HEK293 (cell line): ENCODE measurements around the gene TRAF3IP3.
"Not testable (repeated sequence)": the region's sequence is repeated elsewhere in the genome, so short reads cannot be mapped to it uniquely, and the experiment has no call there.

Experiments
- CTCF ChIA-PET: fragments of 350-600 bp; formaldehyde crosslinking; extraction: SDS; loops from one replicate; lab custom pipeline; 2021; ENCODE audit warnings: antibody characterized with exemption; lab: Yijun Ruan, JAX
- POLR2A ChIA-PET: fragments of 300-600 bp; formaldehyde crosslinking; extraction: SDS; loops from one replicate; lab custom pipeline; 2020; ENCODE audit warnings: antibody characterized with exemption, inconsistent platforms; lab: Yijun Ruan, JAX
- H3K27ac ChIP-seq: fragments of 200-500 bp; sonication (Bioruptor generic); 2 replicates; pipeline ENCODE4 v1.5.1; 2014; ENCODE audit warnings: low read depth, low read length, control low read depth, inconsistent platforms; ENCODE audit errors: extremely low read depth
- H3K36me3 ChIP-seq, 2 experiments: fragments of 200-500 bp in 1 of 2; sonication (Bioruptor generic) in 1 of 2; 1 replicate in 1 of 2; 2 replicates in 1 of 2; pipeline ENCODE4 v1.5.1; 2014 to 2017; ENCODE audit warnings: inconsistent platforms in 2 of 2, low read length in 2 of 2; ENCODE audit not compliant: control insufficient read depth in 2 of 2, insufficient read depth in 1 of 2
- H3K4me1 ChIP-seq: fragments of 200-500 bp; sonication (Bioruptor generic); 2 replicates; pipeline ENCODE4 v1.5.1; 2014; ENCODE audit warnings: mild to moderate bottlenecking, low read length, inconsistent platforms; ENCODE audit not compliant: control insufficient read depth, insufficient read depth
- H3K4me3 ChIP-seq: 2 replicates; pipeline ENCODE4 v1.5.1; 2011; ENCODE audit warnings: low read depth, mild to moderate bottlenecking, control low read depth, low read length, moderate library complexity
- H3K9me3 ChIP-seq: fragments of 200-500 bp; sonication (Bioruptor generic); 2 replicates; pipeline ENCODE4 v1.5.1; 2014; ENCODE audit warnings: low read depth, low read length, inconsistent platforms; ENCODE audit not compliant: control insufficient read depth, insufficient read depth
- WT1 ChIP-seq: fragments of 450-650 bp; formaldehyde crosslinking; IDR thresholded peaks from 2 replicates; pipeline ENCODE4 v1.5.1; 2016; ENCODE audit warnings: missing biosample characterization, missing genetic modification characterization
- ZBTB7A ChIP-seq: fragments of 450-650 bp; formaldehyde crosslinking; IDR thresholded peaks from 2 replicates; pipeline ENCODE4 v1.5.1; 2016; ENCODE audit warnings: low read depth, missing biosample characterization, missing genetic modification characterization
- ZNF121 ChIP-seq: fragments of 450-650 bp; formaldehyde crosslinking; IDR thresholded peaks from 2 replicates; pipeline ENCODE4 v1.5.1; 2016; ENCODE audit warnings: missing biosample characterization, missing genetic modification characterization
- ZNF146 ChIP-seq: fragments of 450-650 bp; formaldehyde crosslinking; IDR thresholded peaks from 2 replicates; pipeline ENCODE4 v1.5.1; 2016; ENCODE audit warnings: missing biosample characterization, missing genetic modification characterization
- ZNF175 ChIP-seq: fragments of 450-650 bp; formaldehyde crosslinking; IDR thresholded peaks from 2 replicates; pipeline ENCODE4 v1.5.1; 2016; ENCODE audit warnings: missing biosample characterization, missing genetic modification characterization
- ZNF548 ChIP-seq: fragments of 450-650 bp; formaldehyde crosslinking; IDR thresholded peaks from 2 replicates; pipeline ENCODE4 v1.5.1; 2016; ENCODE audit warnings: missing biosample characterization, missing genetic modification characterization
- TF ChIP-seq, protein P1 (sequence below): fragments of 450-650 bp; formaldehyde crosslinking; IDR thresholded peaks from 2 replicates; pipeline ENCODE4 v1.5.1; 2016; ENCODE audit warnings: missing biosample characterization, missing genetic modification characterization
- TF ChIP-seq, protein P2 (sequence below): fragments of 450-650 bp; formaldehyde crosslinking; conservative IDR thresholded peaks from 2 replicates; pipeline ENCODE4 v1.5.1; 2016; ENCODE audit warnings: low read depth, missing biosample characterization, missing genetic modification characterization
- TF ChIP-seq, protein P3 (sequence below): fragments of 450-650 bp; formaldehyde crosslinking; IDR thresholded peaks from 2 replicates; pipeline ENCODE4 v1.5.1; 2016; ENCODE audit warnings: missing biosample characterization, missing genetic modification characterization

TRAF3IP3 gene

DNA sequence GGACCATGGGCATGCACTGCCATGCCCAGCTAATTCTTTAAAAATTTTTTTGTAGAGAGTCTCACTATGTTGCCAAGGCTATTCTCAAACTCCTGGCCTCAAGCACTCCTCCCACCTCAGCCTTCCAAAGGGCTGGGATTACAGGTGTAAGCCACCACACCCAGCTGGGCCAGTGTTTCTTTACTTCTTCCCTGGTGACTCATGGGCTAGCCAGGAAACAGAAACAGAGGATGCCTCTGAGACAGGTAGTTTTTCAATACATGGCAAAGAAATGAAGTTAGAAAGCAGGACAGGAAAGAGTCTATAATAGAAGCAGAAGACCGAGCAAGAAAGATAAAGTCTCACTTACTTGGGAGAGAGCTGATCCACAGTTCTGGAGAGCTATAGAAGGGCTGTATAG is 36.1 kb downstream of the TRAF3IP3 start (continued):
- TF ChIP-seq ZNF121 (tag by site-specific recombination) (no peak), ZNF548 (no peak), ZBTB7A (tag by site-specific recombination) (no peak)
- TF ChIP-seq, protein P1, sequence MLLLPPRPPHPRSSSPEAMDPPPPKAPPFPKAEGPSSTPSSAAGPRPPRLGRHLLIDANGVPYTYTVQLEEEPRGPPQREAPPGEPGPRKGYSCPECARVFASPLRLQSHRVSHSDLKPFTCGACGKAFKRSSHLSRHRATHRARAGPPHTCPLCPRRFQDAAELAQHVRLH (tag by site-specific recombination): no peak

DNA sequence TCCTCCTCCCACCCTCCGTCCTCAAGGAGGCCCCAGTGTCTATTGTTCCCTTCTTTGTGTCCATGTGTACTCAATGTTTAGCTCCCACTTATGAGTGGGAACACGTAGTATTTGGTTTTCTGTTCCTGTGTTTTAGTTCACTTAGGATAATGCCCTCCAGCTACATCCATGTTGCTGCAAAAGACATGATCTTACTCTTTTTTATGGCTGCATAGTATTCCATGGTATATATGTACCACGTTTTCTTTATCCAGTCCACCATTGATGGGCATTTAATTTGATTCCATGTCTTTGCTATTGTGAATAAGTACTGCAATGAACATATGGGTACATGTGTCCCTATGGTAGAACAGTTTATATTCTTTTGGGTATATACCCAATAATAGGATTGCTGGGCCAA is 37.9 kb downstream of the TRAF3IP3 start:
- POLR2A ChIA-PET, H3K4me1 ChIP-seq: not testable (repeated sequence)
- CTCF ChIA-PET: interaction anchor here (0.6 to 1.0 kb wide), 3 partner anchors 22 to 202 kb away, joined by 3 to 5 read pairs (median 3); no protein-coding TSS in a partner anchor

DNA sequence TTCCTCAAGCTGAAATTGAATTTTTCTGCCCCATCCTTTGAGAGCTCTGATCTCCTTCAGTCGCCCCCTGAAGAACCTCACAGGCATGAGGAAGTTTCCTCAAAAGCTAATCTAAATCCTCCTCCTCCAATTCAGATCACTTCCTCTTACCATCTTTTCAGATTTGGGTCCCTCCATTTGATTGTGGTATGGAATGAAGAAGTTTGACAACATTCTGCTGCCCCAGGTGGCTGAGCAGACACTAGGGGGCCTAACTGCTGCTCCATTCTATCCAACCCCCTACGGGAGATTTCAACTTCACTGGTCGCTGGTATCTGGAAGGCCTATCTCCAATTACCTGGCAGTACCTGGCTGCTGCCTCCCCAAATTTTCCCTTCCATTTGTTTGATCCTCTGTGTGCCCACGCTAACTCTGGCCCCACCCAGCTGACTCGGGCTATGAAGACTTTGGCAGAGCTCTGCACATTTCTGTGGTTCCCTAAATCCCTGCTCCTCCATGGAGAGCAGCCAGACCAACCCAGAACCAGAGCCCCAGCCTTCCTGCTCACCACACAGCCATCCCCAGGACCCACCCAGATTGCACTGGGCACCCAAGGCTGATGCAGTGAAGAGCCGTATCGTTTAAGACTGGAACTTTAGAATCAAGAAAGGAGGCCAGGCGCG is 42.3 kb downstream of the TRAF3IP3 start:
- peaks cover 11% of the 10 kb centered on the region; the same call in 1 of the 2 replicates for H3K4me1 ChIP-seq
- ChIA-PET CTCF (interaction anchor here (0.7 to 6.5 kb wide), 6 partner anchors 10 to 222 kb away, joined by 3 to 49 read pairs (median 4); partner anchors contain the start of genes C1orf74 and UTP25), POLR2A (no interaction called here)
- no peak overlapping the region for H3K27ac ChIP-seq
- H3K9me3 ChIP-seq: no peaks in the 10 kb centered on the region
- TF ChIP-seq, protein P2, sequence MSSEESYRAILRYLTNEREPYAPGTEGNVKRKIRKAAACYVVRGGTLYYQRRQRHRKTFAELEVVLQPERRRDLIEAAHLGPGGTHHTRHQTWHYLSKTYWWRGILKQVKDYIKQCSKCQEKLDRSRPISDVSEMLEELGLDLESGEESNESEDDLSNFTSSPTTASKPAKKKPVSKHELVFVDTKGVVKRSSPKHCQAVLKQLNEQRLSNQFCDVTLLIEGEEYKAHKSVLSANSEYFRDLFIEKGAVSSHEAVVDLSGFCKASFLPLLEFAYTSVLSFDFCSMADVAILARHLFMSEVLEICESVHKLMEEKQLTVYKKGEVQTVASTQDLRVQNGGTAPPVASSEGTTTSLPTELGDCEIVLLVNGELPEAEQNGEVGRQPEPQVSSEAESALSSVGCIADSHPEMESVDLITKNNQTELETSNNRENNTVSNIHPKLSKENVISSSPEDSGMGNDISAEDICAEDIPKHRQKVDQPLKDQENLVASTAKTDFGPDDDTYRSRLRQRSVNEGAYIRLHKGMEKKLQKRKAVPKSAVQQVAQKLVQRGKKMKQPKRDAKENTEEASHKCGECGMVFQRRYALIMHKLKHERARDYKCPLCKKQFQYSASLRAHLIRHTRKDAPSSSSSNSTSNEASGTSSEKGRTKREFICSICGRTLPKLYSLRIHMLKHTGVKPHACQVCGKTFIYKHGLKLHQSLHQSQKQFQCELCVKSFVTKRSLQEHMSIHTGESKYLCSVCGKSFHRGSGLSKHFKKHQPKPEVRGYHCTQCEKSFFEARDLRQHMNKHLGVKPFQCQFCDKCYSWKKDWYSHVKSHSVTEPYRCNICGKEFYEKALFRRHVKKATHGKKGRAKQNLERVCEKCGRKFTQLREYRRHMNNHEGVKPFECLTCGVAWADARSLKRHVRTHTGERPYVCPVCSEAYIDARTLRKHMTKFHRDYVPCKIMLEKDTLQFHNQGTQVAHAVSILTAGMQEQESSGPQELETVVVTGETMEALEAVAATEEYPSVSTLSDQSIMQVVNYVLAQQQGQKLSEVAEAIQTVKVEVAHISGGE (tag by site-specific recombination): no peak
- no peak for TF ChIP-seq ZNF175 (tag by site-specific recombination)
- no peak for TF ChIP-seq WT1 (tag by site-specific recombination)
- TF ChIP-seq, protein P3, sequence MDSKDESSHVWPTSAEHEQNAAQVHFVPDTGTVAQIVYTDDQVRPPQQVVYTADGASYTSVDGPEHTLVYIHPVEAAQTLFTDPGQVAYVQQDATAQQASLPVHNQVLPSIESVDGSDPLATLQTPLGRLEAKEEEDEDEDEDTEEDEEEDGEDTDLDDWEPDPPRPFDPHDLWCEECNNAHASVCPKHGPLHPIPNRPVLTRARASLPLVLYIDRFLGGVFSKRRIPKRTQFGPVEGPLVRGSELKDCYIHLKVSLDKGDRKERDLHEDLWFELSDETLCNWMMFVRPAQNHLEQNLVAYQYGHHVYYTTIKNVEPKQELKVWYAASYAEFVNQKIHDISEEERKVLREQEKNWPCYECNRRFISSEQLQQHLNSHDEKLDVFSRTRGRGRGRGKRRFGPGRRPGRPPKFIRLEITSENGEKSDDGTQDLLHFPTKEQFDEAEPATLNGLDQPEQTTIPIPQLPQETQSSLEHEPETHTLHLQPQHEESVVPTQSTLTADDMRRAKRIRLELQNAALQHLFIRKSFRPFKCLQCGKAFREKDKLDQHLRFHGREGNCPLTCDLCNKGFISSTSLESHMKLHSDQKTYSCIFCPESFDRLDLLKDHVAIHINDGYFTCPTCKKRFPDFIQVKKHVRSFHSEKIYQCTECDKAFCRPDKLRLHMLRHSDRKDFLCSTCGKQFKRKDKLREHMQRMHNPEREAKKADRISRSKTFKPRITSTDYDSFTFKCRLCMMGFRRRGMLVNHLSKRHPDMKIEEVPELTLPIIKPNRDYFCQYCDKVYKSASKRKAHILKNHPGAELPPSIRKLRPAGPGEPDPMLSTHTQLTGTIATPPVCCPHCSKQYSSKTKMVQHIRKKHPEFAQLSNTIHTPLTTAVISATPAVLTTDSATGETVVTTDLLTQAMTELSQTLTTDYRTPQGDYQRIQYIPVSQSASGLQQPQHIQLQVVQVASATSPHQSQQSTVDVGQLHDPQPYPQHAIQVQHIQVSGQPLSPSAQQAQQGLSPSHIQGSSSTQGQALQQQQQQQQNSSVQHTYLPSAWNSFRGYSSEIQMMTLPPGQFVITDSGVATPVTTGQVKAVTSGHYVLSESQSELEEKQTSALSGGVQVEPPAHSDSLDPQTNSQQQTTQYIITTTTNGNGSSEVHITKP: peak; percentile 30; the same call in 1 of the 2 replicates
- no peaks in the 10 kb centered on the region for H3K36me3 ChIP-seq
- no peak overlapping the region for H3K4me3 ChIP-seq

More for the DNA sequence above, 37.9 kb downstream of the TRAF3IP3 start:
- TF ChIP-seq ZNF146 (tag by site-specific recombination): peak; percentile 83
- TF ChIP-seq, protein P1 (tag by site-specific recombination): peak; percentile 72; the same call in 1 of the 2 replicates
- TF ChIP-seq, all 188 proteins: peak for 2; not testable (repeated sequence) for 186
- H3K9me3 ChIP-seq, H3K4me3 ChIP-seq, H3K27ac ChIP-seq, H3K36me3 ChIP-seq: not testable (repeated sequence)
